Naive thymus-derived CD4-positive, alpha-beta T cell (primary cell): ENCODE measurements around the gene CBLB. TPM values are rescaled to one million over a fixed set of nuclear protein-coding genes. Genes with fewer than 3 reads are reported as not detected.

Experiments
- ATAC-seq: fragments of 150-1000 bp; cut with Tn5 transposase; 2 replicates; pipeline ENCODE4 v1.10.0; 2021; ENCODE audit warnings: mild to moderate bottlenecking, moderate library complexity
- CTCF ChIA-PET: fragments of 350-600 bp; sonication (Branson Sonifier 250); formaldehyde crosslinking; loops from one replicate; lab custom pipeline; 2021; ENCODE audit warnings: antibody characterized with exemption; lab: Charles Lee
- POLR2A ChIA-PET: fragments of 350-600 bp; sonication (Branson Sonifier 250); formaldehyde crosslinking; loops from one replicate; lab custom pipeline; 2021; ENCODE audit warnings: antibody characterized with exemption, inconsistent platforms; lab: Charles Lee
- DNase-seq, 9 donors: peaks; one replicate each; pipeline versions ENCODE4 v3.0.0 to v3.0.0-alpha.2; 2020 to 2022; ENCODE audit warnings: mixed read lengths in 1 of 9
- H3K27ac ChIP-seq: one replicate; pipeline ENCODE4 v1.7.0; 2013; ENCODE audit warnings: mild to moderate bottlenecking, low read depth, low read length, moderate library complexity
- H3K27me3 ChIP-seq, 2 donors: one replicate each; pipeline ENCODE4 v1.7.0; 2013; ENCODE audit warnings: low read length in 2 of 2, mild to moderate bottlenecking in 2 of 2, moderate library complexity in 2 of 2; ENCODE audit not compliant: control insufficient read depth in 2 of 2, insufficient read depth in 2 of 2
- H3K36me3 ChIP-seq, 3 experiments: 1 replicate in 2 of 3; 2 replicates in 1 of 3; pipeline ENCODE4 v1.7.0; 2013; ENCODE audit warnings: low read length in 3 of 3, mild to moderate bottlenecking in 3 of 3, moderate library complexity in 1 of 3; ENCODE audit not compliant: insufficient read depth in 3 of 3, control insufficient read depth in 2 of 3
- H3K4me1 ChIP-seq, 2 donors: one replicate each; pipeline ENCODE4 v1.7.0; 2013; ENCODE audit warnings: low read length in 2 of 2, mild to moderate bottlenecking in 2 of 2, moderate library complexity in 1 of 2; ENCODE audit not compliant: control insufficient read depth in 2 of 2, insufficient read depth in 2 of 2
- H3K4me3 ChIP-seq: 2 replicates; pipeline ENCODE4 v1.7.0; 2013; ENCODE audit warnings: mild to moderate bottlenecking, low read length
- H3K9me3 ChIP-seq, 3 experiments: 1 replicate in 2 of 3; 2 replicates in 1 of 3; pipeline ENCODE4 v1.7.0; 2013; ENCODE audit warnings: low read length in 3 of 3; ENCODE audit not compliant: control insufficient read depth in 2 of 3
- H3K27ac Mint-ChIP-seq, 9 donors: one replicate each; pipeline ENCODE4 v1.8.0; 2020 to 2022; ENCODE audit warnings: mixed read lengths in 9 of 9, mild to moderate bottlenecking in 8 of 9, moderate library complexity in 5 of 9, inconsistent platforms in 2 of 9
- H3K27me3 Mint-ChIP-seq, 5 donors: one replicate each; pipeline ENCODE4 v1.8.0; 2021 to 2022; ENCODE audit warnings: mixed read lengths in 5 of 5, mild to moderate bottlenecking in 1 of 5
- H3K36me3 Mint-ChIP-seq, 5 donors: one replicate each; pipeline ENCODE4 v1.8.0; 2020 to 2022; ENCODE audit warnings: mixed read lengths in 5 of 5, mild to moderate bottlenecking in 3 of 5, inconsistent platforms in 1 of 5
- H3K4me1 Mint-ChIP-seq, 7 donors: one replicate each; pipeline ENCODE4 v1.8.0; 2020 to 2022; ENCODE audit warnings: mixed read lengths in 7 of 7, mild to moderate bottlenecking in 3 of 7, inconsistent platforms in 1 of 7
- H3K4me3 Mint-ChIP-seq, 10 donors: one replicate each; pipeline ENCODE4 v1.8.0; 2020 to 2022; ENCODE audit warnings: mild to moderate bottlenecking in 10 of 10, mixed read lengths in 10 of 10, moderate library complexity in 6 of 10, inconsistent platforms in 2 of 10
- H3K9me3 Mint-ChIP-seq, 11 donors: one replicate each; pipeline ENCODE4 v1.8.0; 2020 to 2022; ENCODE audit warnings: mixed read lengths in 11 of 11, mild to moderate bottlenecking in 4 of 11, inconsistent platforms in 1 of 11, moderate library complexity in 1 of 11
- intact Hi-C, 2 donors: fragments of 100-400 bp; cut with micrococcal nuclease; formaldehyde crosslinking; loops; one replicate each; pipeline ENCODE4 v1.15.1; 2023
- polyA plus RNA-seq, 2 donors: library from polyadenylated mRNA; unstranded; fragments of 300-500 nt; fragmentation: Illumina TruSeq; gene quantifications; one replicate each; pipeline ENCODE4 v1.2.3, GENCODE V29; 2021
- total RNA-seq, 6 experiments: library from RNA in 5 of 6; stranded (reverse) in 5 of 6; gene quantifications; 1 replicate in 5 of 6; 2 replicates in 1 of 6; pipeline ENCODE4 v1.2.3 and lab custom pipeline; 2021 to 2026

CBLB gene
- total and polyA plus RNA-seq, 7 experiments from 2014 or later = 22.4 to 135 (median 97.8) TPM

DNA sequence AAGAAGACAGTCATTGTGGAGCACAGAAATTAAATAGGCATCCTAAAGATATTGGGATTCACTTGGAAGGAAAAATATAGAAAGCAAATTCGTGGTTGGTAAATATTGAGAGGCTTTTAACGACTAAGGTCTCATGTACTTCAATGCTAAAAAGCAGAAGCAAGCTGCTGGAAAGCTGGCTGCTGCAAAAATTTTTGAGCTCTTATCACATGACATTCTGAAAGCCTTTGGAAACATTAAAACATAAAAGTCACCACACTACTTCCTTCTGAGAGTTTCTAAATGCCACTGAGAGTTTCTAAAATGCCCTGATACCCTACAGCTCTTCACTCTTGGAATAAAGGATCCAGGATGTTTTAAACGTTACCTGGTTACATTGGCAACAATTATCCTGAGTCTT, 39.0 kb upstream of the CBLB start:
- Histone ChIP-seq H3K4me3 (no peak overlapping the region), H3K9me3 (no peaks in the 10 kb centered on the region), H3K27ac (no peak overlapping the region), H3K36me3 (no peaks in the 10 kb centered on the region), H3K4me1 (peaks cover 0 to 5% of the 10 kb centered on the region in 2 donors), H3K27me3 (no peaks in the 10 kb centered on the region)
- Mint-ChIP-seq H3K9me3 (peaks cover 0 to 18% (median 0%) of the 10 kb centered on the region in 11 donors), H3K27ac (peak overlapping the region in 1 of 9 donors; percentile 44), H3K36me3 (peaks cover 0 to 12% (median 0%) of the 10 kb centered on the region in 5 donors), H3K4me3 (peak overlapping the region in 6 of 10 donors; percentile 11 to 46 (median 29)), H3K27me3 (no peaks in the 10 kb centered on the region), H3K4me1 (peaks cover 5 to 23% (median 13%) of the 10 kb centered on the region in 7 donors)
- peak; percentile 53 for ATAC-seq
- peak in 5 of 9 donors; percentile 4 to 32 (median 24) for DNase-seq
- ChIA-PET CTCF (no interaction called here), POLR2A (no interaction called here)
- intact Hi-C loops = no loop called here

GRCh38 chr3:105906836-105907235, 38.0 kb upstream of the CBLB start:
- Mint-ChIP-seq H3K9me3 (peaks cover 0 to 18% (median 0%) of the 10 kb centered on the region in 11 donors), H3K4me3 (no peak overlapping the region), H3K27me3 (no peaks in the 10 kb centered on the region), H3K36me3 (peaks cover 0 to 12% (median 0%) of the 10 kb centered on the region in 5 donors), H3K27ac (no peak overlapping the region), H3K4me1 (peaks cover 5 to 23% (median 13%) of the 10 kb centered on the region in 7 donors)
- no peak for DNase-seq
- intact Hi-C loops = no loop called here
- ChIA-PET CTCF (interaction anchor here (0.6 kb wide), 1 partner anchor 483 kb away, joined by 3 read pairs; no protein-coding TSS in a partner anchor), POLR2A (no interaction called here)
- ATAC-seq = no peak
- H3K36me3 ChIP-seq = no peaks in the 10 kb centered on the region
- H3K9me3 ChIP-seq = no peaks in the 10 kb centered on the region
- H3K27me3 ChIP-seq = no peaks in the 10 kb centered on the region
- no peak overlapping the region for H3K27ac ChIP-seq
- peaks cover 0 to 5% of the 10 kb centered on the region in 2 donors for H3K4me1 ChIP-seq
- H3K4me3 ChIP-seq = no peak overlapping the region

DNA sequence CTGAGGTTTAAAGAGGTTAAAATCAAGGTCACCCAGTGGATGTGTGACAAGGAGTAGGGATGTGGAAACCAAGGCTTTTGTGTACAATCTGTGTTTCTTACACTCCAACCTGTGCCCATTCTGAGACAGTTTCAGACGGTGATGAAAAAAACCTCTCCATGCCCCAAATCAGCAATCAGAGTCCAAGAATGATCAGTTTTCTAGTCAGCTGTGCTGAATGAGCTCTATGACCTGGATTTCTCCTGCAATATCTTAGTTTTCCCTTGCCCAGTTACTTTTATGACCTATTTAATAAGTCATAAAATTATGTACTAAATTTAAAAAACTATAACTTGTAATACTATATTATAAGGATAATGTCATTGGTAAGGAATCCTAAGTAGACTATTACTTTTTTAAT, 37.5 kb upstream of the CBLB start:
- Mint-ChIP-seq H3K4me3 (no peak overlapping the region), H3K27me3 (no peaks in the 10 kb centered on the region), H3K27ac (no peak overlapping the region), H3K36me3 (peaks cover 0 to 12% (median 0%) of the 10 kb centered on the region in 5 donors), H3K9me3 (peaks cover 0 to 18% (median 0%) of the 10 kb centered on the region in 11 donors), H3K4me1 (peaks cover 5 to 23% (median 13%) of the 10 kb centered on the region in 7 donors)
- Histone ChIP-seq H3K4me3 (no peak overlapping the region), H3K4me1 (peaks cover 0 to 5% of the 10 kb centered on the region in 2 donors), H3K9me3 (no peaks in the 10 kb centered on the region), H3K27me3 (no peaks in the 10 kb centered on the region), H3K36me3 (no peaks in the 10 kb centered on the region), H3K27ac (no peak overlapping the region)
- ATAC-seq = no peak
- ChIA-PET POLR2A (no interaction called here), CTCF (interaction anchor here (0.7 kb wide), 1 partner anchor 140 kb away, joined by 3 read pairs; no protein-coding TSS in a partner anchor)
- DNase-seq = no peak
- intact Hi-C loops = no loop called here

DNA sequence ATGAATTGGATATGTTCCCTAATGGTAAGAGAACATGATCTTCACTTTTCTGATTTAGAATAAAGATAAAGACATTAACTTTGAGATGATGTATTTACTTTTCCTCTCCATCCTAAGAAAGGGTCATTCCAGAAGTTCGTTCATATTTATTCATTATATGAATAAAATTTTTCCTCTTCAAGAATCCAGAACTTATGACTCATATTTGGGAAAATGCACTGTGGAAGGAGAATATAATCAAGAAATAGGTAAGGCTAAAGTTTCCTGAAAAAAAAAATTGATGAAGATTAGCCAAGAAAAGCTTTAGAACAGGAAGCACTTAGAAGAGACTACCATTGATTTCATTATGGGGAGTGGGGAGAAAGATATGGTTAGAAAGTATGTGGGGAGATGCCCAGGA, 36.5 kb upstream of the CBLB start:
- ChIA-PET CTCF (no interaction called here), POLR2A (no interaction called here)
- Mint-ChIP-seq H3K27ac (no peak overlapping the region), H3K4me3 (no peak overlapping the region), H3K36me3 (peaks cover 0 to 12% (median 0%) of the 10 kb centered on the region in 5 donors), H3K9me3 (peaks cover 0 to 18% (median 0%) of the 10 kb centered on the region in 11 donors), H3K27me3 (no peaks in the 10 kb centered on the region), H3K4me1 (peaks cover 5 to 23% (median 13%) of the 10 kb centered on the region in 7 donors)
- no peaks in the 10 kb centered on the region for H3K27me3 ChIP-seq
- no peaks in the 10 kb centered on the region for H3K9me3 ChIP-seq
- intact Hi-C loops = no loop called here
- DNase-seq = no peak
- no peaks in the 10 kb centered on the region for H3K36me3 ChIP-seq
- no peak for ATAC-seq
- H3K27ac ChIP-seq = no peak overlapping the region
- no peak overlapping the region for H3K4me3 ChIP-seq
- H3K4me1 ChIP-seq = peaks cover 0 to 5% of the 10 kb centered on the region in 2 donors

GRCh38 chr3:105904678-105905284, 36.0 kb upstream of the CBLB start:
- H3K36me3 Mint-ChIP-seq = peaks cover 0 to 12% (median 0%) of the 10 kb centered on the region in 5 donors
- H3K4me3 Mint-ChIP-seq = no peak overlapping the region
- H3K9me3 Mint-ChIP-seq = peaks cover 0 to 17% (median 0%) of the 10 kb centered on the region in 11 donors
- H3K27me3 ChIP-seq = no peaks in the 10 kb centered on the region
- POLR2A ChIA-PET = no interaction called here
- ATAC-seq (no peak), DNase-seq (no peak)
- no peak overlapping the region for H3K4me3 ChIP-seq
- H3K9me3 ChIP-seq = no peaks in the 10 kb centered on the region
- H3K27ac ChIP-seq = no peak overlapping the region
- peaks cover 0 to 5% of the 10 kb centered on the region in 2 donors for H3K4me1 ChIP-seq
- H3K27ac Mint-ChIP-seq = no peak overlapping the region
- H3K36me3 ChIP-seq = no peaks in the 10 kb centered on the region
- H3K27me3 Mint-ChIP-seq = no peaks in the 10 kb centered on the region
- CTCF ChIA-PET = no interaction called here
- H3K4me1 Mint-ChIP-seq = peaks cover 5 to 23% (median 13%) of the 10 kb centered on the region in 7 donors
- intact Hi-C loops = no loop called here

DNA sequence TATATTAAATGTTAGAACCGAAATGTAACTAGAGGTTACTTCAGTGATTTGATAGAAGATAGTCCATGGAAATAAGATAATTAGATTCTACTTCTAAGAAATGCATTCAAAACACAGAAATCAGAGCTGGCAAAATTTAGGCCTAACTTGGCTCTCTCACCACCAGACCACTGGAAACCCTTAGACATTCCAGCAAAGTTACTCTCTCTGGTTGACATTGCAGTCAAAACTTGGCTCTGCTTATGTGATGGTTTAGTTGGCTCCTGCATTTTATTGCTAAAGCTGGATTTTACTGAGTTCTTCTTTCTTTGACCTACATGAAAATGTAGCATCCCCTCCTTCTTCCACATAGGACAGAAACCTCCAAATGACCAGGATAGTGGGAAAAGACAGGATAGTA, 35.4 kb upstream of the CBLB start:
- Mint-ChIP-seq H3K4me1 (peaks cover 0 to 20% (median 13%) of the 10 kb centered on the region in 7 donors), H3K36me3 (peaks cover 0 to 8% (median 0%) of the 10 kb centered on the region in 5 donors), H3K27me3 (no peaks in the 10 kb centered on the region), H3K9me3 (peaks cover 0 to 13% (median 0%) of the 10 kb centered on the region in 11 donors), H3K4me3 (no peak overlapping the region), H3K27ac (no peak overlapping the region)
- Histone ChIP-seq H3K4me3 (no peak overlapping the region), H3K36me3 (no peaks in the 10 kb centered on the region), H3K27me3 (no peaks in the 10 kb centered on the region), H3K9me3 (no peaks in the 10 kb centered on the region), H3K4me1 (peaks cover 0 to 5% of the 10 kb centered on the region in 2 donors), H3K27ac (no peak overlapping the region)
- ChIA-PET POLR2A (no interaction called here), CTCF (no interaction called here)
- intact Hi-C loops = no loop called here
- no peak for ATAC-seq
- DNase-seq = no peak
